ENCODE measurements around the gene PCBP4. TPM values are rescaled to one million over a fixed set of nuclear protein-coding genes. Genes with fewer than 3 reads are reported as not detected.

The PCBP4 gene
- total and polyA plus RNA-seq, 7 donors: 15.6 to 292 (median 256) TPM

DNA sequence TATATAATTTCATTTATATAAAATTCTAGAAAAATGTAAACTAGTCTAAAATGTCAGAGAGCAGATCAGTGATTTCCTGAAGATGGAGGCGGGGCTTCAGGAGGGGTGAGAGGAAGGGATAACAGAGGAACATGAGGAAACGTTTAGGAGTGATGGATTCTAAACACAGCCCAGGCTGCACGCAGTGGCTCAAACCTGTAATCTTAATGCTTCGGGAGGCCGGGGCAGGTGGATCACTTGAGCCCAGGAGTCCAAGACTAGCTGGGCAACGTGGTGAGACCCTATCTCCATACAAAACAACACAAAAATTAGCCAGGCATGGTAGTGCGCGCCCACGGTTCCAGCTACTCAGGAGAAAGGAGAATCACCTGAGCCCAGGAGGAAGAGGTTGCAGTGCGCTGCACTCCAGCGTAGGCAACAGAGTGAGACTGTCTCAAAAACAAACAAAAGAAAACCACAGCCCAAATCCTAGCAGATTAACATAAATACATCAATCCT, 46.1 kb downstream of the PCBP4 start:
- no peaks in the 10 kb centered on the region for H3K9me3 ChIP-seq
- 81 to 82% methylated on average over 11 of the region's 11 CpGs for WGBS, 2 donors
- intact Hi-C loops (cut with DNase I): no loop called here
- TF ChIP-seq CTCF (IDR thresholded peaks at IDR 0.05) (no peak), POLR2AphosphoS5 (IDR thresholded peaks at IDR 0.05) (no peak), POLR2A (IDR thresholded peaks at IDR 0.05) (no peak), EP300 (IDR thresholded peaks at IDR 0.05) (no peak)
- H3K4me3 ChIP-seq: no peak overlapping the region
- H3K36me3 ChIP-seq: no peaks in the 10 kb centered on the region
- H3K27me3 ChIP-seq: no peaks in the 10 kb centered on the region
- H3K27ac ChIP-seq: no peak overlapping the region
- H3K4me1 ChIP-seq: no peaks in the 10 kb centered on the region
- DNase-seq: no peak

- DNase-seq: no peak
- Histone ChIP-seq H3K27ac (no peak overlapping the region), H3K27me3 (no peaks in the 10 kb centered on the region), H3K4me1 (no peaks in the 10 kb centered on the region), H3K36me3 (no peaks in the 10 kb centered on the region), H3K4me3 (no peak overlapping the region), H3K9me3 (no peaks in the 10 kb centered on the region)
- TF ChIP-seq CTCF (IDR thresholded peaks at IDR 0.05) (no peak), EP300 (IDR thresholded peaks at IDR 0.05) (no peak)
- intact Hi-C loops (cut with DNase I): no loop called here
- WGBS, 2 donors: 64 to 70% methylated on average over 5 of the region's 5 CpGs
These were observed 50.8 kb downstream of the PCBP4 start for GRCh38 chr3:51916418-51916817.

- intact Hi-C loops (cut with DNase I): no loop called here
- DNase-seq: no peak
- Histone ChIP-seq H3K27me3 (no peaks in the 10 kb centered on the region), H3K27ac (no peak overlapping the region), H3K4me1 (no peaks in the 10 kb centered on the region), H3K36me3 (no peaks in the 10 kb centered on the region), H3K4me3 (no peak overlapping the region), H3K9me3 (no peaks in the 10 kb centered on the region)
- WGBS, 2 donors: 85 to 86% methylated on average over 4 of the region's 4 CpGs
- TF ChIP-seq POLR2A (IDR thresholded peaks at IDR 0.05): no peak
- no peak for TF ChIP-seq EP300 (IDR thresholded peaks at IDR 0.05)
- no peak for TF ChIP-seq CTCF (IDR thresholded peaks at IDR 0.05)
- no peak for TF ChIP-seq POLR2AphosphoS5 (IDR thresholded peaks at IDR 0.05)
These were observed 59.2 kb downstream of the PCBP4 start for GRCh38 chr3:51908026-51908425.

Small RNA genes within 50 kb of the gene (small RNA-seq; reads per million reads assigned to genes)
- gene AC115284.1: 0 reads per million in 3 donors

Other genes with a start within 250 kb of the PCBP4 start
- not detected for gene IQCF6, start 188.2 kb downstream of the PCBP4 start, total RNA-seq
- gene IQCF6, start 188.2 kb downstream of the PCBP4 start, polyA plus RNA-seq: not detected
- not detected for gene IQCF2, start 105.8 kb downstream of the PCBP4 start, total RNA-seq
- gene IQCF2, start 105.8 kb downstream of the PCBP4 start, polyA plus RNA-seq: not detected
- not detected for gene IQCF5, start 91.9 kb downstream of the PCBP4 start, total RNA-seq
- gene IQCF5, start 91.9 kb downstream of the PCBP4 start, polyA plus RNA-seq: not detected
- not detected for gene IQCF1, start 64.1 kb downstream of the PCBP4 start, total RNA-seq
- gene IQCF1, start 64.1 kb downstream of the PCBP4 start, polyA plus RNA-seq: not detected
- 10 to 100 TPM in 3 of 4 donors, 1 to 10 TPM in 1; 6.4 to 13.3 (median 12.4) TPM for gene RRP9, start 25.6 kb downstream of the PCBP4 start, total RNA-seq
- gene RRP9, start 25.6 kb downstream of the PCBP4 start, polyA plus RNA-seq: 10 to 100 TPM; 10.2 to 29.0 (median 13.8) TPM
- 10 to 100 TPM; 22.4 to 35.8 (median 26.7) TPM for gene PARP3, start 25.1 kb downstream of the PCBP4 start, total RNA-seq
- 10 to 100 TPM in 2 of 3 donors, 1 to 10 TPM in 1; 9.0 to 26.3 (median 12.3) TPM for gene PARP3, start 25.1 kb downstream of the PCBP4 start, polyA plus RNA-seq
- gene GPR62, start 12.1 kb downstream of the PCBP4 start, total RNA-seq: 1 to 10 TPM in 1 of 4 donors, under 1 TPM in 1, not detected in 2; 0.71 to 1.1 TPM
- under 1 TPM in 1 of 3 donors, not detected in 2; 0.03 TPM for gene GPR62, start 12.1 kb downstream of the PCBP4 start, polyA plus RNA-seq
- gene ABHD14B, start 6.6 kb upstream of the PCBP4 start, total RNA-seq: 10 to 100 TPM; 48.5 to 72.4 (median 51.7) TPM
- gene ABHD14B, start 6.6 kb upstream of the PCBP4 start, polyA plus RNA-seq: 100 to 1,000 TPM in 2 of 3 donors, 10 to 100 TPM in 1; 62.4 to 117 (median 105) TPM
- 10 to 100 TPM; 16.3 to 35.3 (median 22.1) TPM for gene ABHD14A, start 7.6 kb upstream of the PCBP4 start, total RNA-seq
- 10 to 100 TPM in 1 of 3 donors, 1 to 10 TPM in 2; 3.2 to 14.9 (median 7.2) TPM for gene ABHD14A, start 7.6 kb upstream of the PCBP4 start, polyA plus RNA-seq
- 10 to 100 TPM in 3 of 4 donors, 1 to 10 TPM in 1; 1.4 to 25.3 (median 16.6) TPM for gene ACY1, start 16.1 kb upstream of the PCBP4 start, total RNA-seq
- gene ACY1, start 16.1 kb upstream of the PCBP4 start, polyA plus RNA-seq: 100 to 1,000 TPM; 122 to 279 (median 146) TPM
- gene RPL29, start 28.4 kb upstream of the PCBP4 start, total RNA-seq: 1,000 to 10,000 TPM; 1,247 to 2,632 (median 2,024) TPM
- gene RPL29, start 28.4 kb upstream of the PCBP4 start, polyA plus RNA-seq: 1,000 to 10,000 TPM; 1,880 to 2,993 (median 2,094) TPM
- 1 to 10 TPM; 6.3 to 7.5 (median 7.0) TPM for gene DUSP7, start 89.1 kb upstream of the PCBP4 start, total RNA-seq
- 1 to 10 TPM; 3.0 to 7.6 (median 4.2) TPM for gene DUSP7, start 89.1 kb upstream of the PCBP4 start, polyA plus RNA-seq
- 1 to 10 TPM in 3 of 4 donors, under 1 TPM in 1; 0.66 to 1.7 (median 1.2) TPM for gene POC1A, start 187.0 kb upstream of the PCBP4 start, total RNA-seq
- 10 to 100 TPM in 1 of 3 donors, 1 to 10 TPM in 2; 3.6 to 15.8 (median 7.6) TPM for gene POC1A, start 187.0 kb upstream of the PCBP4 start, polyA plus RNA-seq
- gene ALAS1, start 230.7 kb upstream of the PCBP4 start, total RNA-seq: 10 to 100 TPM; 23.2 to 27.3 (median 25.8) TPM
- 100 to 1,000 TPM in 1 of 3 donors, 10 to 100 TPM in 2; 70.7 to 121 (median 81.7) TPM for gene ALAS1, start 230.7 kb upstream of the PCBP4 start, polyA plus RNA-seq